ENCODE data around the gene ARVCF.

The ARVCF gene

GRCh38 chr22:19984851-19985811 is 31.5 kb downstream of the ARVCF start:
- no peak for ATAC-seq

- ATAC-seq: no peak
These were observed 32.3 kb downstream of the ARVCF start for GRCh38 chr22:19984201-19984753.

GRCh38 chr22:19983741-19984140 is 32.9 kb downstream of the ARVCF start:
- ATAC-seq: no peak

GRCh38 chr22:19982991-19983578 is 33.5 kb downstream of the ARVCF start:
- ATAC-seq: no peak

GRCh38 chr22:19981961-19982920 is 34.4 kb downstream of the ARVCF start:
- no peak for ATAC-seq

GRCh38 chr22:19981171-19981960 is 35.3 kb downstream of the ARVCF start:
- ATAC-seq: no peak

GRCh38 chr22:19980766-19981165 is 35.9 kb downstream of the ARVCF start:
- ATAC-seq: no peak

- no peak for ATAC-seq
These were observed 36.7 kb downstream of the ARVCF start for GRCh38 chr22:19979712-19980493.

GRCh38 chr22:19978748-19979147 is 37.9 kb downstream of the ARVCF start:
- no peak for ATAC-seq

- no peak for ATAC-seq
These were observed 39.1 kb downstream of the ARVCF start for GRCh38 chr22:19977296-19978243.

GRCh38 chr22:19976671-19977070 is 40.0 kb downstream of the ARVCF start:
- ATAC-seq: no peak

GRCh38 chr22:19975707-19976035 is 41.0 kb downstream of the ARVCF start:
- no peak for ATAC-seq

- ATAC-seq: no peak
These were observed 41.5 kb downstream of the ARVCF start for GRCh38 chr22:19974935-19975706.

GRCh38 chr22:19974268-19974861 is 42.3 kb downstream of the ARVCF start:
- no peak for ATAC-seq

GRCh38 chr22:19973551-19974267 is 42.9 kb downstream of the ARVCF start:
- no peak for ATAC-seq

GRCh38 chr22:19972652-19973550 is 43.7 kb downstream of the ARVCF start:
- no peak for ATAC-seq

- no peak for ATAC-seq
These were observed 44.4 kb downstream of the ARVCF start for GRCh38 chr22:19972251-19972650.
